GM18502 (cell line): ENCODE data around the gene CR1L.

Experiments used
- ATAC-seq: cut with Tn5 transposase; IDR thresholded peaks from one replicate; pipeline ENCODE4 v1.9.1; 2021; ENCODE audit warnings: mild to moderate bottlenecking; ENCODE audit not compliant: unreplicated experiment, poor library complexity

CR1L gene

GRCh38 chr1:207742850-207743555, 98.1 kb downstream of the CR1L start:
- no peak for ATAC-seq

GRCh38 chr1:207744000-207744534, 99.1 kb downstream of the CR1L start:
- no peak for ATAC-seq

- ATAC-seq = no peak
Observed at GRCh38 chr1:207745285-207745684, 100.4 kb downstream of the CR1L start.

GRCh38 chr1:207745839-207746767, 101.2 kb downstream of the CR1L start:
- ATAC-seq = no peak

- no peak for ATAC-seq
Observed at GRCh38 chr1:207747627-207748492, 102.9 kb downstream of the CR1L start.

GRCh38 chr1:207748737-207749528, 104.0 kb downstream of the CR1L start:
- no peak for ATAC-seq

- no peak for ATAC-seq
Observed at GRCh38 chr1:207750631-207751305, 105.8 kb downstream of the CR1L start.

GRCh38 chr1:207751463-207751789, 106.5 kb downstream of the CR1L start:
- peak; percentile 9 for ATAC-seq

GRCh38 chr1:207751790-207752455, 107.0 kb downstream of the CR1L start, which contains the start of gene CD46:
TSS of gene CD46 (plus strand) at chr1:207752054. CDS start at chr1:207752213, 159 bp downstream.
- ATAC-seq = peak; percentile 96

GRCh38 chr1:207752456-207752998, 107.6 kb downstream of the CR1L start:
- ATAC-seq = peak; percentile 44

- ATAC-seq = no peak
Observed at GRCh38 chr1:207753611-207754010, 108.7 kb downstream of the CR1L start.

GRCh38 chr1:207754011-207754410, 109.1 kb downstream of the CR1L start:
- ATAC-seq = no peak

- ATAC-seq = no peak
Observed at GRCh38 chr1:207754974-207755700, 110.2 kb downstream of the CR1L start.

- ATAC-seq = no peak
Observed at GRCh38 chr1:207755846-207756693, 111.1 kb downstream of the CR1L start.

GRCh38 chr1:207762622-207763021, 117.7 kb downstream of the CR1L start:
- no peak for ATAC-seq

GRCh38 chr1:207763091-207763490, 118.2 kb downstream of the CR1L start:
- no peak for ATAC-seq

GRCh38 chr1:207763972-207764371, 119.0 kb downstream of the CR1L start:
- ATAC-seq = no peak
